CD4-positive, alpha-beta T cell treated with Interleukin-21 for 1 hour (primary cell): ENCODE measurements around the gene GLMP.
"Not testable (repeated sequence)": the region's sequence is repeated elsewhere in the genome, so short reads cannot be mapped to it uniquely, and the experiment has no call there.

ENCODE experiments used
- DNase-seq: peaks from one replicate; pipeline ENCODE4 v3.0.0-alpha.2; 2020

Gene GLMP, protein sequence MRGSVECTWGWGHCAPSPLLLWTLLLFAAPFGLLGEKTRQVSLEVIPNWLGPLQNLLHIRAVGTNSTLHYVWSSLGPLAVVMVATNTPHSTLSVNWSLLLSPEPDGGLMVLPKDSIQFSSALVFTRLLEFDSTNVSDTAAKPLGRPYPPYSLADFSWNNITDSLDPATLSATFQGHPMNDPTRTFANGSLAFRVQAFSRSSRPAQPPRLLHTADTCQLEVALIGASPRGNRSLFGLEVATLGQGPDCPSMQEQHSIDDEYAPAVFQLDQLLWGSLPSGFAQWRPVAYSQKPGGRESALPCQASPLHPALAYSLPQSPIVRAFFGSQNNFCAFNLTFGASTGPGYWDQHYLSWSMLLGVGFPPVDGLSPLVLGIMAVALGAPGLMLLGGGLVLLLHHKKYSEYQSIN

DNA sequence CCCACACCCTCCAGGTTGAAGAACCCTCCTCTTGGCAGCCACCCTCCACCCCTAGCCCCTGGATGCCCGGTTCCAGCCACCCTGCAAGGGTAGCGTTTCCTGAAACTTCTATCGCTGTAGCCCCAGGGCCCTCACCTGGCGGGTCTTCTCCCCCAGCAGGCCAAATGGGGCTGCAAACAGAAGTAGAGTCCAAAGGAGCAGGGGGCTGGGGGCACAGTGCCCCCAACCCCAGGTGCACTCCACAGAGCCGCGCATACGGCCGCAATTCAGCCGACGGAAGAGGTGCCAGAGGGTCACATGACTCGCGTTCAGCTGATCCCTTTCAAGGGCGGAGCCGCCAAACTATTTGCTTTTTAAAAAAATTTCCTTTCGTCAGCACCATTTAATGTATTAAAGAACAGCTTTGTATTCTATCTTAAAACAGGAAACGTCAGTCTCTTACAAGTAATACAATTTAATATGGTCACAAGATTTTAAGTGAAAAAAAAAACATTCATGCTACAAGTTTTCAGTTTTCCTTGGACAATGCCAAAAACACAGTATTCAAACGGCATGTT lies at the start of gene GLMP:
Gene GLMP, minus strand, starts transcription at position 289 of the 557 bp plus-strand sequence. Its CDS starts 34 bp downstream, at position 255.
- DNase-seq: peak; percentile 64

DNA sequence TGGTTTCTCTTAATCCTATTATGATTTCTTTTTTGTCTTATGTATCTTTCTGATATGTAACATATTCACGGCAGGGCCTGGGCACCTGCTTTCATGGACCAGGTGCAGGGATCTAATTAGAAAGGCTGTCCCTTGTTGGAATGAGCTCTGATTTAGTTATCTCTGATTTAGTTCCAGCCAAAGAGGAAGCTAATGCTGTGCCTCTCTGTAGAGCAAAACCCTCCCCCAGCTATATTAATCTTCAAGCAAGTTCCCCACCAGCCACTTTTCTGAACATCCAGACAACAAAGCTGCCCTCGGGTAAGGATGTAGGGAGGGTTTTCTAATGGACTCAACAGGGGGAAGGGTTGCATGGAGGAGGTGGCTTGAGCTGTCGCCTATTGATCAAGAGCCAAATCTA lies 48.9 kb upstream of the GLMP start:
- DNase-seq: no peak

DNA sequence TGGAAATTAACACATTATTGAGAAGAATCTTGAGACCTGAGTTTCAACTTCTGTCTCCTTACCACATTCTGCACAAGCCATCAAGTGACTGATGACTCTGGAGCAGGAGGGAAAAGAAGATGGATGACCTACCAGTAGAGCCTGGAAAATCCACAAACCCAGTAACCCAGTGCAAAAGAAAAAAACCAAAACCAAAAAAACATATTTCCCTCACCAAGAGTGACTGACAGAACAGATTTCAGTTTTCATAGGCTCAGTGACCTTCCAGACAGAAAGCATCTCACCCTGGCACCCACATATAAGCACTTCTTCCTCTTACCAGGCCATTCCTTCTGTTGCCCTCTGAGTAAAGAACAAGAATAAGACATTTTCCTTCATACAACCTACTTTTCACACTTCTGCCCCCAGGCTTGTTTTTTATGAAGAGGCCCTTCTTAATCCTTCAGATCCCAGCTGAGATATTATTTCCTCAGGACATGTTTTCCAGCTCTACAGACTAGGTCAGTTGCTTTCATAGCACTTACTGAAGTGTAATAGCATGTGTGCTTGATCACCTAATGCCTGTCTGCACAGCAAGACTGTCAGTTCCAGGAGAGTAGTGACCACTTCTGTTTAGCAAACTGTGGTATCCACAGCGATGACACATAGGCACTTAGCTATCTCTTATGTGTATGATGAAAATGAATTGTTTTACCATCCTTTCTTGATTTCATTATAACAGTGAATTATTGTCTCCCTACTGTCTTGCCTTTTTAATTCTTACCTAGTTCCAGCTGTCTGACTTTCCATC lies 46.9 kb upstream of the GLMP start:
- no peak for DNase-seq

DNA sequence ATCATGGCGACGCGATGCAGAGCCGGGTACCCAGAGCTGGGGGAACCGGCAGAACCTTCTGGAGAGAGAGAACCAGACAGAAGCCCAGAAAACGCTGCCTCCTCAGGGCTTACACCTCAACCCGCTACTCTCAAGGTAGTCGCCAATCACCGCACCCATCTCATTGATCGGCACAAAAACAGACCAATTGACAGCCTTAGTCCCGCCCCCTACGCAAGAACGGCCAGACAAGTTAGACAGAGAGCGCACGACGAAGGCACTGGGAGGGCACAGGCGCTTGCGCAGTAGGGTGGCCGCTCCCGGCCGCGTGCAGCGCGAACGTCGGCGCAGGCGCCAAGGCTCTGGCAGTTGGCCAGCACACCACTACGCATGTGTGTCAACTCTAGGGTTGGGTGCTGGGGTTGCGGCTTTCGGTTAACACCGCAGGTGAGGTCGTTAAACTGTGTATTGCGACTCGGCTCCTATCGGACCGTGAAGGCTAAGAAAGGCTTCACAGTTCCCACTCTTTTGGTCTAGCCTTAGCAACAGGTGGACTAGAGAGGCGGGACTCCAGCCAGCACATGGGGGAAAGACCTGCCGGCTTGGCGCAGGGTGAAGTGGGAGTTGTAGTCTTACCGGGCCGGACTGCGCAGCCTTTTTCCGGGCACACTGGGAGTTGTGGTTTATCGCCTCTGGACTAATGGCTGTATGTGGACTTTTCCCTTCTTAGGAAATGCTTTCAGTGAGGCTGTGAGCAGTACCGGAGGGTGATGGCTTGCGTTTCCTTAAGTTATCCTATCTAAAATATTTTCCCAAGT lies 42.9 kb upstream of the GLMP start, which contains the start of the genes CCT3 and TSACC:
Gene CCT3, minus strand, starts transcription at position 113 of the 797 bp plus-strand sequence. Its CDS starts 108 bp downstream, at position 5.
Gene TSACC, plus strand, starts transcription at position 347 of the 797 bp plus-strand sequence. CDS start 1,232 bp downstream, outside the sequence.
- DNase-seq: peak; percentile 100

DNA sequence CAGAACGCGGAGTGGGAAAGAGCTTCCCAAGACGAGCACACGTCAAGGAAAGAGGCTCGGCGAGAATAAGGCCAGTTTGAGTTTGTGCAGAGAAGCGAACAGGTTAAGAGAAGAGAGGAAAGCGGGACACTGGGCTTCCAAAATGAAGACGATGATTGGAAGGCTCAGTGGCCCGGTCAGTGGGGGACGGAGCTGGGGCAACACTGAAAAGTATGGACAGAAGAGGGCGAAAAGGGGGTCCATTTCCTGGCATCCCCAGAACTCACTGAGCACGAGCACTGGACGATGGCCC lies 42.4 kb upstream of the GLMP start:
- no peak for DNase-seq

DNA sequence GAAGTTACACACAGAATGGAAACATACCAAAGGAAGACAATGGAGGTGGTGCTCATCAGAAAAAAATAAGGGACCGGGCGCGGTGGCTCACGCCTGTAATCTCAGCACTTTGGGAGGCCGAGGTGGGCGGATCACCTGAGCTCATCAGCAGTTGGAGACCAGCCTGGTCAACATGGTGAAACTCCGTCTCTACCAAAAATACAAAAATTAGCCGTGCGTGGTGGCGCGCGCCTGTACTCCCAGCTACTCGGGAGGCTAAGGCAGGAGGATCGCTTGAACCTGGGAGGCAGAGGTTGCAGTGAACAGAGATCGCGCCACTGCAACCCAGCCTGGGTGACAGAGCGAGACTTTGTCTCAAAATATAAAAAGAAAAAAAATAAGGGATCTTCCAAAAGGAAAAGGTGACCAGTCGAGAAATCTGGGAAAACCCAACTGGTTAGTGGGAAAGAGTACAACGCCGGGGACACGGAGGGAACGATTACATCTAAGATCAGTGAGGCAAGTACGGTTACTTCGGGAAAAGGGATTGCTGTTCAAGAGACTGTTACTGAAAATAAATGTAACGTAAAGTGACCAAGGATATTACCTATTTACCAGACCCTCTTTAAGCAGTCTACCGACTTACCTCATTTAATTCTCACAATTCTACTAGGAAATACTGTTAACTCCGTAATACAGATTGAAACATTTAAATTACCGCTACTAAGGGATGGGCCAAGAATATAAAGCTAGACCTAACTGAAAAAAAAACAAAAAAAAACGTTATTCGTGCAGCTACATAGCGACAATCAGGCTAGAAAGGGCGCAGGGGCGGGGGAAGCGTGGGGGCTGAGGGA lies 41.8 kb upstream of the GLMP start:
- no peak for DNase-seq

DNA sequence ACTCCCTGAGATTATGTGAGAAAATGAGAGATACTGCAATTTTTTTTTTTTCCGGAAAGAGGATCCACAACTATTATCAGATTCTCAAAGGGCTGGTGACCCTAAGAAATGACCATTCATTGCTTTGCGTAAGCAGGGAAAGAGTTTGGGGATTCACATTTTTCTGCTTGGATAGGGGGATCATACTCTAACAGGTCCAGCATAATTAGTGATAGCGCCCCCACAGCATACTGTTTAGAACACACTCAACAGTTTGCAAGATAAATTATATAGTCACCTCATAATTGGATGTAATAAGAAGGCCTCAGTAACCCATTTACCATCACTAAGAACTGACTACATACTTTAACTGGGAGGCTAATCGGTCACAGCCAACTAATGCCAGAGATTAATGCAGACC lies 40.8 kb upstream of the GLMP start:
- DNase-seq: peak; percentile 17

DNA sequence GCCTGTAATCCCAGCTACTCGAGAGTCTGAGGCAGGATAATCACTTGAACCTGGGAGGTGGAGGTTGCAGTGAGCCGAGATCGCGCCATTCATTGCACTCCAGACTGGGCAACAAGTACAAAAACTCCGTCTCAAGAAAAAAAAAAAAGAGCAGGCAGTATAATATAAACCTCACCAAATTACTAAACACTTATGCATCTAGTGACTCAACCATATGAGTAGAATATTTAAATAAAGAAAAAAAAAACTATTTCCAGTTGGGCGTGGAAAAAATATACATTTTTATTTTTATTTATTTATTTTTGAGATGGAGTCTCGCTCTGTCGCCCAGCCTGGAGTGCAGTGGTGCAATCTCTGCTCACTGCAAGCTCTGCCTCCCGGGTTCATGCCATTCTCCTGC lies 27.7 kb upstream of the GLMP start:
- DNase-seq: not testable (repeated sequence)

DNA sequence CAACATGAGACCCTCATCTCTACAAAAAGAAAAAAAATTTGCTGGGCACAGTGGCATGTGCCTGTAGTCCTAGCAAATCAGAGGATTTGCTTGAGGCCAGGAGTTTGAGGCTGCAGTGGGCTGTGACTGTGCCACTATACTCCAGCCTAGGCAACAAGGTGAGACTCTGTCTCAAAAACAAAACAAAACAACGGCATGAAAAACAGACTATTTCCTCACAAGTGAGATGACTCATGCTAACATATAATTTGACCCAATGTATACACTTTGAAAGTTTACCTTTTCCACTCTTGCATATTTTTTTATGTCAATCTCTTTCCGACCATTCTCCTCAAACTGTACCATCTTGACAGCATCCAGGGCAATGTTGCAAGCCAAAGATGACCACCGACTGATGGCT lies 25.1 kb upstream of the GLMP start:
- no peak for DNase-seq

DNA sequence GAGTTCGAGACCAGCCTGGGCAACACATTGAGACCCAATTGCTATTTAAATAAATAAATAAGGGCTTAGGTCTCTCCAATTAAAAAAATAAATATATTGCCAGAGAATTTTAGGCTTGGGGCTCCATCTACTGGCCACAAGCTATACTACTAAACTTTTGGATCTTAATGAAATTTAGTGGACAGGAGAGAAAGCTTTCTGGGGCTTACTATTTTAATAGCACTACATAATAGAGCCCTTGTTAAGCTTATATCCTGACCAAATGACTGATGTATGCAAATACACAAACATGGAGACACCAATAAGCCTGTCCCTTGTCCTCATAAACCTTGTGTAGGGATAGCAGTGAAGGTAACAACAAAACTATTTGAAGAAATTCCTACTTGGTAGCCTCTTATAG lies 24.2 kb upstream of the GLMP start:
- peak; percentile 49 for DNase-seq

DNA sequence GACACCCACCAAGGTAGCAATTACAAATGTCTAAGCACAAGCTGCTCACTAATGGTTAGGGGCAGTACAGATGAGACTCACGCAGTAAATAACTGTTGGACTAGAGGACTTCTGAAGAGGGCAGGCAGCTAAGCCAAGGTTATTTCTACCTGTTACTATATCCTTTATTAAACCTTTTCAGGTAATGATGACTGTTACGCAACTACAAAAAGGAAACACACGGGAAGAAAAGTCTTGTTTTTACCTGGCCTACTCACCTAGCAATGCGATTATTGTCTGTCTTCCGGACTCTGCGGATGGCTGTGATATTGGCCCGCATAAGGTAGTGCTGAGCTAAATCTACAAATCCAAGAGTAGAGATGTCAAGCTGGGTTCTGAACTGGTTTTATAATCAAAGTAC lies 21.4 kb upstream of the GLMP start:
- no peak for DNase-seq

DNA sequence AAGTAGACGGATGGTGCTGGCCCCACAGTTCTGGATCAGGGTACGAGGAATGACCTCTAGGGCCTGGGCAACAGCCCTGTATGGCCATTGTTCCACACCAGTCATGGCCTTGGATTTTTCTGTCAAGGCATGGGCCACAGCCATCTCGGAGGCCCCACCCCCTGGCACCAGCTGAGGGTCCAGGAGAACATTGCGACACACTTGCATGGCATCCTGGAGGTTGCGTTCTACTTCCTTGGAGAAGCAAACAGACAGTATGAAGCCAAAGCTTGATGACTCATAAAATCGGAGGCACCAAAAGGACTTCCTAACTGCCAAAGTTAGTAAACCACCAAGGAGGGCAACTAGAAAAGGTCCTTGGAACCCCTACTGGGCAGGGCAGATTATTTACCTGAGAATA lies 15.5 kb upstream of the GLMP start:
- no peak for DNase-seq

DNA sequence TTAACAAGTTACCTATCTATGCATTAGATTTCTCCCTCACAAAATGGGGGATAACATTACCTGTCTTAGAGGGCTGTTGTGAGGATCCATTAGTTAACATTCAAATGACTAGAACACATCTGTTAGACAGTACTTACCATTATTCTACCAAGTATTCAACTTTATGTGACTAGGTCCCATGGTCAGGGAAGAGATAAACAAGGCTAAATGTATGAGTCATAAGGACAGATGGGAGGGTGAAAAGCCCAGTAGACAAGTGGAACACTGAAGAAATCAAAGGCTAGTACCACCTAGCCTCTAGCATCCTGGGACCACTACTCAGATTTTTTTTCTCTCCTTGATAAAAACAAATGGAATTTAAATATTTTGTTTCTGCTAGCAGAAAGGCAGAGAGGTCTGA lies 12.6 kb upstream of the GLMP start:
- no peak for DNase-seq

DNA sequence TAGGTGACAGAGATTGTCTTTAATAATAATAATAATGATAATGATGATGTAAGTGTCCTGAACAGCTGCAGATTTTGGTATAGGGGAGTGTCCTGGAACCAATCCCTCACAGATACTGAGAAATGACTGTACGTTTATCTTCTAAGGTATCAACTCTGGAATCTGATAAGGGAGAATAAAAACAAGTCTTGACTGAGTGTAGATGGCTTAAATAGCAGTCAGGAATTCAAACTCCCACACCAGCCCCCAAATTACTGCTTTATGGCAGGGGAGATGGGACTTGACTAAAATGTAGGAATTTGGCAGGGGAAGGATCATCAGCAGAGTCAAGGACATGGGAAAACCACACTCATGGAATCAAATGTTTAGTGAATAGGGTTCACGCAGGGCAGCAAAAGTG lies 9.7 kb upstream of the GLMP start:
- no peak for DNase-seq

DNA sequence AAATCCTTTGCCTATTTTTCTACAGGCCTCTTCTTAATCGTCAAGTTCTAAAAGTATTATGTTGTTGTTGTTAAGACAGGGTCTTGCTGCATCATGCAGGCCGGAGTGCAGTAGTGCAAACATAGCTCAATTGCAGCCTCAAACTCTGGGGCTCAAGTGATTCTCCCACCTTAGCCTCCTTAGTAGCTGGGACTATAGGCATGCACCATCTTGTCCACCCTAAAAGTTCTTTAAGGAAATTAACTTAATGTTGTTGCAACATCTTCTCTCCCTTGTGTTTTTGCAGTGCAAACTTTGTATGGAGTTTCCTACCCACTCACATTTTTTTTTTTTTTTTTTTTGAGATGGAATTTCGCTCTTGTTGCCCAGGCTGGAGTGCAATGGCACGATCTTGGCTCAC lies 7.8 kb upstream of the GLMP start:
- no peak for DNase-seq

DNA sequence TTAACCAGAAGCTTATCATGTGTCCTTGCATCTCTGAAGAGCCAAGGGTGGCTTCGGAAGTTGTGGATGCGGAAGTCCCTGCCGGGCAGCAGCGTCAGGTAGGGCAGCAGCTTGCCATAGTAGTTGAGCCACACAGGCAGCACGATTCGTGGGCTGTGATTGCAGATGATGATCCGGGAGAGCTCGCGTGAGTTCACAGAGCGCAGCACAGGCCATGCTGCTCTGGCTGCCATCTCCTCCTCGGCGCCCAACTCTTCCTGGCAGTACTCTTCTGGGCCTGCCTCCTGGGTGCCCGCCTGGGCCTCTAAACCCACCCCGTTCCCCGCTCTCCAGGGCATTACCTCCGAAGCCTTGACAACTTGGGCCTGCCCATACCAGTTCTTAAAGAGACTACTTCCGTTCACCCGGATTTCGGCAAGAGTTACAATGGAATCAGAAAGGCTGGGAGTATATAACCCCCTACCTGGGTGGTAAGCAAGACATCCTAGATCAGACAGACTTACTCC lies 3.4 kb upstream of the GLMP start, which contains the start of gene VHLL:
Gene VHLL, minus strand, starts transcription at position 456 of the 506 bp plus-strand sequence. Its CDS starts 118 bp downstream, at position 338.
- DNase-seq: no peak

DNA sequence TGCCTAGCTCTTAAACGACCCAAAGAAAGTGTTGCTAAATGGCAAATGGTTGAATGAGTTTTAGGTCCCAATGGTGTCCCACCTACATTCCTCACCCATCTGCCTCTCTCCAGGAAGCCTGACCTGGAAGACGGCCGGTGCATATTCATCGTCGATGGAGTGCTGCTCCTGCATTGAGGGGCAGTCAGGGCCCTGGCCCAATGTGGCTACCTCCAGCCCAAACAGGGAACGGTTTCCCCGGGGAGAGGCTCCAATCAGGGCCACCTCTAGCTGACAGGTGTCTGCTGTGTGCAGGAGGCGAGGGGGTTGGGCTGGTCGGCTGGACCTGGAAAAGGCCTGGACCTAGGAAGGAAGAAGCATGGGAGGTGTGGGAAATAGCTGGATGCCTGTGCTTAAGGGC lies 1.6 kb downstream of the GLMP start:
- no peak for DNase-seq

DNA sequence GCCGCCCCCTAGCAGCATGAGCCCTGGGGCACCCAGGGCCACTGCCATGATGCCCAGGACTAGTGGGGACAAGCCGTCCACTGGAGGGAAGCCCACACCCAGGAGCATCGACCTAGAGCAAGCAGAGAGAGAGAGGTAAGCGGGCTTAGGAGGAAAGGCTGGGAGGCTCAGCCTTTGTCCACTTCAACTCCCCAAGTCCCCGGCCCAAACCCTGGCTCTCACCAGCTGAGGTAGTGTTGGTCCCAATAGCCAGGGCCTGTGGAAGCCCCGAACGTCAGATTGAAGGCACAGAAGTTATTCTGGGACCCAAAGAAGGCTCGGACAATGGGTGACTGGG lies 2.4 kb downstream of the GLMP start:
- DNase-seq: no peak

DNA sequence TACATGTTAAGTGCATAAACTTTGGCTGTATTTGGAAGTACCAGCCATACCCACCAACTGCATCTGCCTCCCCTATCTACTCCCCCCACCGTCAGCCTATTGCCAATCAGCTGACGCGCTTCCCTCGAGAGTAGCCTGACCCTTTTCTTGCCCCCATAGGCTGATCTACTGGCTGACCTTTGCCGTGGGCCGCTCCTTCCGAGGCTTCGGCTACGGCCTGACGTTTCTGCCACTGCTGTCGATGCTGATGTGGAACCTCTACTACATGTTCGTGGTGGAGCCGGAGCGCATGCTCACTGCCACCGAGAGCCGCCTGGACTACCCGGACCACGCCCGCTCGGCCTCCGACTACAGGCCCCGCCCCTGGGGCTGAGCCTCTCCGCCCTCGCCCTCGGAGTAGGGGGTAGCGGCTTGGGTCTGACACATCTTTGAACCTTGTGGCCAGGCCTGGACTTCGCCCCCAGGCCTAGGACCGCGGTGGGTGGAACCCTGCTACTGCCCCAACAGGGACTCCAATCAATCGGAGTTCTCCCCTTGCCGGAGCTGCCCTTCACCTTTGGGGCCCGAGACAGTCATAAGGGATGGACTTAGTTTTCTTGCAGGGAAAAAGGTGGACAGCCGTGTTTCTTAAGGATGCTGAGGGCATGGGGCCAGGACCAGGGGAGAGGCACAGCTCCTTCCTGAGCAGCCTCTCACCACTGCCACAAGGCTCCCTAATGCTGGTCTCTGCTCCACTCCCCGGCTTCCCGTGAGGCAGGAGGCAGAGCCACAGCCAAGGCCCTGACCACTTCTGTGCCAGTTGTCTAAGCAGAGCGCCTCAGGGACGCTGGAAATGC lies 4.0 kb downstream of the GLMP start:
- peak; percentile 23 for DNase-seq

DNA sequence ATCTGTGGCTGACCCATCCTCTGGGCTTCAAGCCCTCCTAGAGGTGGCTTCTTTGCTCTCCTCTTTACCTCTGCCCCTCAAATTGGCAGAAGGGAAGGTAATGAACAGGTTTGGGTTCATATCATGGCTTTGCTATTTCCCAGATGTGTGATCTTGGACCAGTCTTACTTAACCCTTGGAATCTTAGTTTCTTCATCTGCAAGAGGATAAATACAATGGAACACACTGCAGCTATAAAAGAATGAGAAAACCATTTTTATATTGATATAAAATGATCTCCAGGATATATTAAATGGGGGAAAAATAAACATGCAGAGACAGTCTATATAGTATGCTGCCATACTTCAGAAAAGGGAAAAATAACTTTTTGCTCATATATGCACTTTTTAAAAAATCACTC lies 5.6 kb downstream of the GLMP start:
- no peak for DNase-seq

DNA sequence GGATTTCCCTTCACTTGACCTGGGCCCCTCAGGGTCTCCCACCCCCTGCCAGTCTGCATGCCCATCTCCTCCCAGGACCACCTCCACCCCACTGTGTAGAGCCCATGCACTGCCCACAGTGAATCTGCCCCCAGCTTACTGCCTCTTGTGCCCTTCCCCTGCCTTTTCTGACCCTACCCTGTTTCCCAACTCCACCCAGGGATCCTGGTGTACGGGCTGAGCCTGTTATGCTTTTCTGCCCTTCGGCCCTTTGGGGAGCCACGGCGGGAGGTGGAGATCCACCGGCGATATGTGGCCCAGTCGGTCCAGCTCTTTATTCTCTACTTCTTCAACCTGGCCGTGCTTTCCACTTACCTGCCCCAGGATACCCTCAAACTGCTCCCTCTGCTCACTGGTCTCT lies 9.4 kb downstream of the GLMP start:
- no peak for DNase-seq
